GM13977 (cell line): ENCODE results near the gene RGS17.

ENCODE experiments used
- DNase-seq: peaks from one replicate; pipeline ENCODE4 v3.0.0; 2012; ENCODE audit warnings: low spot score
- CTCF ChIP-seq: IDR thresholded peaks from 2 replicates; pipeline ENCODE4 v1.5.1; 2012; ENCODE audit warnings: mild to moderate bottlenecking, control low read depth; ENCODE audit not compliant: insufficient read depth; ENCODE audit errors: extremely low read depth, missing control alignments
- in situ Hi-C: fragments of 300-500 bp; cut with MboI; formaldehyde crosslinking; loops from one replicate; pipeline ENCODE4 v1.12.0; 2022; ENCODE audit warnings: low sequenced_read_pairs, low pct_unique_long_range_greater_than_20kb, mixed read lengths, inconsistent platforms; ENCODE audit not compliant: unreplicated experiment

Gene RGS17

GRCh38 chr6:153086225-153086990 lies 44.7 kb downstream of the RGS17 start:
- in situ Hi-C loops: no loop called here
- TF ChIP-seq CTCF: no peak
- no peak for DNase-seq

DNA sequence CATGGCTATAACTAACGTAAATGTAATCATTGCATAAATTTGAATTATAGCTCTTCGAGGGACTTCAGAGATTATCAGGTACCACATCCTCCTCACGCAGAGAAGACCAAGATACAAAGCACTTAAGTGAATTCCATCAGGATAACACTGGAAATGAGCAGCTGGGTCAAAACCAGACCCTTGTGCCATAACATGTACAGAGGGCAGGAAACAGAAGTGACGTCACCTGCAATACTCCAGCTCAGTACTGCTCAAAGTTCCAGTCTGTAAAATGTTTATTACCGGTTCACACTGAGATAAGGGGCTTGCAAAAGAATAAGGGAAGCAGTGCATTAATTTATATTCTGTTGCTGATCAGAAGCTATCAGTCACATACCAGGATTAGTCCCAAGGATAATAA lies 45.8 kb downstream of the RGS17 start:
- no peak for DNase-seq
- TF ChIP-seq CTCF: no peak
- in situ Hi-C loops: no loop called here

DNA sequence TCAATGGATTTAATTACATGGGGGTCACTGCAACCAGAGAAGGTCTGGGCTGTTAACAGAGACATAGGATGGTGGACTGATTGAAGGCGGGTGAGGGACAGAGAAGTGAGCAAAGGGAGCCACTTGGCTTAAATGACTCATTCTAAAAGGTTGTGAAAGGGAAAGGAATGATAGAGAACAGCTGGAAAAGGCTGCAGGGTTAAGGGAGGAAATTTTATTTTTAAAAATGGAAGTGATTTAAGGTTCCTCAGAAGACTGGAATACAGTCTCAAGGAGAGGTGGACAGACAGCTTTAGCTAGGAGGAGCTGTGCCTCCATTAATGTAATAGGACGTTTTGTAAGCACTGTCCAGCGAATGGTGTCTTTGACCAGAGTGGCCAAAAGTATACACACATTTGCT lies 46.7 kb downstream of the RGS17 start:
- TF ChIP-seq CTCF: peak; percentile 13
- in situ Hi-C loops: no loop called here
- no peak for DNase-seq

GRCh38 chr6:153083869-153084268 lies 47.2 kb downstream of the RGS17 start:
- DNase-seq: no peak
- TF ChIP-seq CTCF: no peak
- in situ Hi-C loops: no loop called here

- DNase-seq: no peak
- no peak for TF ChIP-seq CTCF
- in situ Hi-C loops: no loop called here
These were observed 49.2 kb downstream of the RGS17 start for GRCh38 chr6:153081914-153082313.

GRCh38 chr6:153076431-153076830 lies 54.7 kb downstream of the RGS17 start:
- in situ Hi-C loops: no loop called here
- DNase-seq: no peak
- TF ChIP-seq CTCF: no peak
